Neural cell (in vitro differentiated cells): ENCODE measurements around the gene C1GALT1. TPM values are rescaled to one million over a fixed set of nuclear protein-coding genes. Genes with fewer than 3 reads are reported as not detected.

ENCODE experiments used
- H2AFZ ChIP-seq: fragments of 200-600, 300-800 bp; sonication (generic), shearing (Covaris generic); 2 replicates; pipeline ENCODE4 v1.6.0; 2014; ENCODE audit warnings: low read depth, mild to moderate bottlenecking, antibody characterized with exemption, low read length, moderate library complexity
- H3F3A ChIP-seq: fragments of 200-600 bp; shearing (Covaris generic); 2 replicates; pipeline ENCODE4 v1.6.1; 2016; ENCODE audit warnings: mild to moderate bottlenecking, moderate library complexity, mixed read lengths, antibody characterized with exemption, low read length; ENCODE audit not compliant: insufficient read depth, poor library complexity, severe bottlenecking
- H3K27ac ChIP-seq: fragments of 200-600, 300-800 bp; sonication (generic), shearing (Covaris generic); 2 replicates; pipeline ENCODE4 v1.5.1; 2014; ENCODE audit warnings: mild to moderate bottlenecking, low read length, moderate library complexity
- H3K27me3 ChIP-seq: fragments of 300-800, 200-600 bp; sonication (generic), shearing (Covaris generic); 2 replicates; pipeline ENCODE4 v1.6.0; 2014; ENCODE audit warnings: mild to moderate bottlenecking, low read depth, low read length, moderate library complexity; ENCODE audit not compliant: insufficient read depth
- H3K36me3 ChIP-seq: fragments of 300-800, 200-600 bp; sonication (generic), shearing (Covaris generic); 2 replicates; pipeline ENCODE4 v1.5.1; 2014; ENCODE audit warnings: mild to moderate bottlenecking, antibody characterized with exemption, low read length, moderate library complexity; ENCODE audit not compliant: insufficient read depth
- H3K4me2 ChIP-seq: fragments of 300-800, 200-600 bp; sonication (generic), shearing (Covaris generic); 2 replicates; pipeline ENCODE4 v1.6.0; 2014; ENCODE audit warnings: mild to moderate bottlenecking, low read length
- H3K4me3 ChIP-seq: fragments of 300-800, 200-600 bp; sonication (generic), shearing (Covaris generic); 2 replicates; pipeline ENCODE4 v1.5.1; 2014; ENCODE audit warnings: mild to moderate bottlenecking, low read length, moderate library complexity
- H3K79me2 ChIP-seq: fragments of 200-600 bp; shearing (Covaris generic); replicated peaks from 2 replicates; pipeline ENCODE4 v1.6.0; 2014; ENCODE audit warnings: mild to moderate bottlenecking, low read length, moderate library complexity; ENCODE audit not compliant: insufficient read depth
- H3K9ac ChIP-seq: fragments of 300-800, 200-600 bp; sonication (generic), shearing (Covaris generic); 2 replicates; pipeline ENCODE4 v1.6.1; 2016; ENCODE audit warnings: mild to moderate bottlenecking, low read length, mixed read lengths
- H3K9me2 ChIP-seq: fragments of 200-600 bp; shearing (Covaris generic); 2 replicates; pipeline ENCODE4 v1.6.1; 2016; ENCODE audit warnings: mild to moderate bottlenecking, low read length, mixed read lengths; ENCODE audit not compliant: insufficient read depth
- H3K9me3 ChIP-seq: fragments of 200-600, 300-800 bp; sonication (generic), shearing (Covaris generic); 2 replicates; pipeline ENCODE4 v1.6.1; 2016; ENCODE audit warnings: mild to moderate bottlenecking, mixed run types, low read length, moderate library complexity, mixed read lengths
- H4K20me1 ChIP-seq: fragments of 200-600 bp; shearing (Covaris generic); 2 replicates; pipeline ENCODE4 v1.6.1; 2016; ENCODE audit warnings: mild to moderate bottlenecking, mixed run types; ENCODE audit not compliant: insufficient read depth
- CTCF ChIP-seq: fragments of 450-650 bp; IDR thresholded peaks from 2 replicates; pipeline ENCODE4 v1.5.1; 2014; ENCODE audit warnings: antibody characterized with exemption, mild to moderate bottlenecking, moderate library complexity; ENCODE audit not compliant: poor library complexity, severe bottlenecking
- EP300 ChIP-seq: fragments of 450-650 bp; conservative IDR thresholded peaks from 2 replicates; pipeline ENCODE4 v1.6.1; 2014; ENCODE audit warnings: antibody characterized with exemption, mild to moderate bottlenecking, moderate library complexity; ENCODE audit not compliant: poor library complexity, severe bottlenecking
- EZH2 ChIP-seq: fragments of 200-600, 300-800 bp; shearing (Covaris generic), sonication (generic); IDR thresholded peaks from 2 replicates; pipeline ENCODE4 v1.6.1; 2014; ENCODE audit warnings: antibody characterized with exemption, low read length, borderline replicate concordance, mild to moderate bottlenecking; ENCODE audit not compliant: insufficient read depth, poor library complexity, severe bottlenecking
- MXI1 ChIP-seq: fragments of 450-650 bp; conservative IDR thresholded peaks from 2 replicates; pipeline ENCODE4 v1.6.1; 2014; ENCODE audit warnings: antibody characterized with exemption, mild to moderate bottlenecking; ENCODE audit not compliant: poor library complexity, severe bottlenecking
- POLR2AphosphoS5 ChIP-seq: IDR thresholded peaks from 2 replicates; pipeline ENCODE4 v1.6.1; 2012
- RAD21 ChIP-seq: fragments of 450-650 bp; conservative IDR thresholded peaks from 2 replicates; pipeline ENCODE4 v1.6.1; 2014; ENCODE audit warnings: antibody characterized with exemption, mild to moderate bottlenecking, moderate library complexity
- REST ChIP-seq: IDR thresholded peaks from 2 replicates; pipeline ENCODE4 v1.6.1; 2012; ENCODE audit warnings: borderline replicate concordance
- SMC3 ChIP-seq: fragments of 450-650 bp; conservative IDR thresholded peaks from 2 replicates; pipeline ENCODE4 v1.6.1; 2014; ENCODE audit warnings: antibody characterized with exemption, mild to moderate bottlenecking, moderate library complexity; ENCODE audit not compliant: poor library complexity
- TAF1 ChIP-seq: IDR thresholded peaks from 2 replicates; pipeline ENCODE4 v1.6.1; 2012; ENCODE audit warnings: low read depth
- polyA plus RNA-seq: library from polyadenylated mRNA; depleted of rRNA; stranded (reverse); fragments of >200 nt; gene quantifications from 2 replicates; pipeline ENCODE4 v1.2.3, GENCODE V29; 2014

The C1GALT1 gene
- polyA plus RNA-seq, 1 donor from 2014 or later: 25.0 TPM

GRCh38 chr7:7185371-7185989, 3.1 kb downstream of the C1GALT1 start:
- Histone ChIP-seq H3K27ac (no peak overlapping the region), H3K9ac (no peak overlapping the region), H3K36me3 (no peaks in the 10 kb centered on the region), H2AFZ (no peak overlapping the region), H3K9me3 (no peaks in the 10 kb centered on the region), H3K79me2 (peaks cover 42% of the 10 kb centered on the region), H3K27me3 (no peaks in the 10 kb centered on the region), H3K4me3 (peak overlapping the region; percentile 83), H4K20me1 (no peaks in the 10 kb centered on the region), H3F3A (peaks cover 10% of the 10 kb centered on the region), H3K9me2 (no peaks in the 10 kb centered on the region), H3K4me2 (no peak overlapping the region)
- TF ChIP-seq TAF1 (no peak), REST (no peak), EZH2 (no peak), RAD21 (no peak), MXI1 (no peak), SMC3 (no peak), EP300 (no peak), POLR2AphosphoS5 (no peak), CTCF (no peak)

- Histone ChIP-seq H3K9me2 (no peaks in the 10 kb centered on the region), H3K79me2 (peaks cover 60% of the 10 kb centered on the region), H4K20me1 (no peaks in the 10 kb centered on the region), H3F3A (no peaks in the 10 kb centered on the region), H3K4me2 (no peak overlapping the region), H3K4me3 (no peak overlapping the region), H3K9me3 (no peaks in the 10 kb centered on the region), H3K27me3 (no peaks in the 10 kb centered on the region), H2AFZ (no peak overlapping the region), H3K9ac (no peak overlapping the region), H3K36me3 (no peaks in the 10 kb centered on the region), H3K27ac (no peak overlapping the region)
- no peak for TF ChIP-seq EP300
- no peak for TF ChIP-seq RAD21
- TF ChIP-seq EZH2: no peak
- TF ChIP-seq REST: no peak
Measured at GRCh38 chr7:7188091-7188490, 5.7 kb downstream of the C1GALT1 start.
